BJ (cell line): Measurements from ENCODE around the gene TCP11L1. TPM values are rescaled to one million over a fixed set of nuclear protein-coding genes. Genes with fewer than 3 reads are reported as not detected.

Experiments used
- CTCF ChIA-PET: fragments of 350-600 bp; formaldehyde crosslinking; extraction: SDS; loops from one replicate; lab custom pipeline; 2021; ENCODE audit warnings: antibody characterized with exemption, inconsistent platforms; lab: Yijun Ruan, JAX
- POLR2A ChIA-PET: fragments of 300-600 bp; sonication (Branson Sonifier 250); formaldehyde crosslinking; extraction: SDS; loops from one replicate; lab custom pipeline; 2021; ENCODE audit warnings: antibody characterized with exemption; lab: Charles Lee
- DNase-seq: peaks from one replicate; pipeline ENCODE4 v3.0.0-alpha.2; 2011; ENCODE audit warnings: low read depth
- H3K27me3 ChIP-seq: 2 replicates; pipeline ENCODE4 v1.6.0; 2011; ENCODE audit warnings: low read length; ENCODE audit not compliant: control insufficient read depth, insufficient read depth
- H3K36me3 ChIP-seq: 2 replicates; pipeline ENCODE4 v1.5.1; 2011; ENCODE audit warnings: low read length; ENCODE audit not compliant: control insufficient read depth, insufficient read depth
- H3K4me3 ChIP-seq: 2 replicates; pipeline ENCODE4 v1.5.1; 2011; ENCODE audit warnings: low read depth, mild to moderate bottlenecking, control low read depth, low read length
- CTCF ChIP-seq: IDR thresholded peaks from 2 replicates; pipeline ENCODE4 v1.5.1; 2011; ENCODE audit warnings: low read depth, mild to moderate bottlenecking, control low read depth, inconsistent platforms, low read length, moderate library complexity; ENCODE audit not compliant: insufficient read depth
- polyA plus RNA-seq: library from polyadenylated mRNA; depleted of rRNA; stranded (reverse); fragments of >200 nt; gene quantifications from 2 replicates; pipeline ENCODE4 v1.2.3, GENCODE V29; 2011

The TCP11L1 gene
- polyA plus RNA-seq, 1 experiment: 20.2 TPM

DNA sequence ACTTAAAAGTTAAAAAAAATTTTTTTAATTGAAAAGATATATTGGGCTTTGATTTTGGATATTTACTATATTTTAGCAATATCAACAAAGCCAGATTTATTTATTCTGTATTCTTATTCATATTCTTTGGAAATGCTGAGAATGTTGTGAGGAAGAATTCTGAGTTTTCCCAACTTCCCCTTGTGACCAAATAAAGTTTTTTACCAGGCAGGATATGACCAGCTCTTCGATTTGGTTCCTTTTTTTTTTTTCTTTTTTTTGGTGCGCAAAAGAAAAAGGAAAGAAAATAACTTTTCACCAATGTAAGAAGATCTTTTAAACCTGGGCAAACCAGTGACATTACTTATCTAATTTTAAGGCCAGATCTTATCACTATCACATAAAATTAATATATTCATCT lies 12.9 kb downstream of the TCP11L1 start:
- no peak for TF ChIP-seq CTCF
- CTCF ChIA-PET: no interaction called here
- no peak overlapping the region for H3K4me3 ChIP-seq
- POLR2A ChIA-PET: interaction anchor here (0.6 kb wide), 1 partner anchor 9 kb away, joined by 12 read pairs; no protein-coding TSS in a partner anchor
- no peak for DNase-seq
- no peaks in the 10 kb centered on the region for H3K27me3 ChIP-seq
- H3K36me3 ChIP-seq: no peaks in the 10 kb centered on the region; the same call in 1 of the 2 replicates

DNA sequence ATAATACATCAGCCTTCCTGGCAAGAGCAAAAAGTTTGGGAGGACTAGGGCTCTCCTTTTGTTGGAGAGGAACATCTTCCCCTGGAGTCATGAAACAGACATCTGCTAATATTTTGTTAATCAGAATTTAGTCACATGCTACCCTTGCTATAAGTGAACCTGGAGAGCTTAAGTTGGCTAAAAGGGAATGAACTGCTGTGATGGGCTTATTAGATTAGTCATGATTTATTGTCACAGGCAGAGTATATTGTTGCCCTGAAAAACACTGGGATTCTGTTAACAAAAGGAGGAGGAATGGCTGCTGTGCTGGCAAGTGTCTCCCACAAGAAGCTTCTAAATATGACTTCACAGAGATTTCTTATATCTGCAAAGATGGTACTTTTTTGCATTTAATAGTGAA lies 16.0 kb downstream of the TCP11L1 start:
- no peaks in the 10 kb centered on the region for H3K27me3 ChIP-seq
- CTCF ChIA-PET: interaction anchor here (1.6 kb wide), 1 partner anchor 10 kb away, joined by 8 read pairs; no protein-coding TSS in a partner anchor
- H3K4me3 ChIP-seq: no peak overlapping the region
- H3K36me3 ChIP-seq: peaks cover 3% of the 10 kb centered on the region
- no peak for TF ChIP-seq CTCF
- no peak for DNase-seq
- POLR2A ChIA-PET: no interaction called here

GRCh38 chr11:33057284-33057683 lies 17.9 kb downstream of the TCP11L1 start:
- POLR2A ChIA-PET: no interaction called here
- TF ChIP-seq CTCF: no peak
- no peaks in the 10 kb centered on the region for H3K27me3 ChIP-seq
- DNase-seq: no peak
- CTCF ChIA-PET: no interaction called here
- peaks cover 4% of the 10 kb centered on the region for H3K36me3 ChIP-seq
- H3K4me3 ChIP-seq: no peak overlapping the region

DNA sequence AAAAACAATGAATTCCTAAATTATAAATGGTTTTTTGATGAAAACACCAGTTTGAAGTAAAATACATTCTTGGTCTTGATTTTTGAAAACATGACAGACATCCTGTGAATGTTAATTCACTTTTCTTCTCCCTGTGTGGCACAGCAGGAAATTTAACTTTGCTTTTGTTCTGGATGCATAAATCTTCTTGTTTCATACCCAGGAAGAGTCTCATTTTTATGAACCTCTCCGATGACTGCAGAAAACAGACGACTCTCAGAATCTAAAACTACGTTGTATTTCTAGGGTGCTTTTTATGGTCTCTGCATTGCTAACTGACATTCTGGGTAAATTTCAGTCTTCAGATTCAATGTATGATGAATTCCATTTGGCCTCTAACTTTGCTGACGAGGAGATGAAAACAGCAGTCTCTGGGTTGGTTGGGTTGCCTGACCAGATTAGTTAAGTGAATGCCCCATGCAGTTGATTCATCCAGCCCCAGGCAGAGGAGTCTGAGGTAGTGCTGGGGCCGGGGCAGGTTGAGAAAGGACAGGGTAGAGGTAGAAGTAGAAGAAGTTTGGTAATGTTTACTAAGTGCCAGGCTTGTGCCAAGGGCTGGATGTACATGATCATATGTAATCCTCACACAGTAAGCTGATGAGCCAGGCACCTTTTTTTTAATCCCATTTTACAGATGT lies 20.1 kb downstream of the TCP11L1 start:
- ChIA-PET POLR2A (no interaction called here), CTCF (interaction anchor here (9.2 kb wide), 1 partner anchor 98 kb away, joined by 119 read pairs; no protein-coding TSS in a partner anchor)
- Histone ChIP-seq H3K4me3 (no peak overlapping the region), H3K27me3 (no peaks in the 10 kb centered on the region), H3K36me3 (peaks cover 4% of the 10 kb centered on the region)
- no peak for TF ChIP-seq CTCF
- no peak for DNase-seq

DNA sequence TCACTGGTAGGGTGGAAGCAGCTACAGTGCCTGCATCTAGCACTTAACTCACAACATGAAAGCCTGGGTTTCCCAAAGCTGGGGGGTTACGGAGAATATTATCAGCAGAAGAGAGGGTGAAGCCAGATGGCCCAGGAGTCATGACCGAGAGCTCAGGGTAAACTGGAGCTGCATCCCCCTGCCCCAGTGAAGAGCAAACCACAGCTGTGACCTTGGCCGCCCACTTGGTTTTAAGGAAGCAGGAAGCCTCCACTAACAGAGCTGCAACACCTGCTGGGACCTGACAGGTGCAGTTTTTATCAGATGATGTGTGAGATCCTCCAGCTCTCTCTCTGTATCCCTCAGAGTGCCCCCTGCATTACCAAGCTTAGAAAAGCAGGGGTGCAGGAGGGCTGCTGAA lies 20.9 kb downstream of the TCP11L1 start:
- no peak for DNase-seq
- POLR2A ChIA-PET: no interaction called here
- Histone ChIP-seq H3K36me3 (peaks cover 4% of the 10 kb centered on the region), H3K4me3 (no peak overlapping the region), H3K27me3 (no peaks in the 10 kb centered on the region)
- CTCF ChIA-PET: interaction anchor here (1.5 to 9.2 kb wide), 3 partner anchors 10 to 99 kb away, joined by 4 to 119 read pairs (median 5); no protein-coding TSS in a partner anchor
- no peak for TF ChIP-seq CTCF
